ENCODE results near the gene LRRC66. TPM values are rescaled to one million over a fixed set of nuclear protein-coding genes. Genes with fewer than 3 reads are reported as not detected.

The LRRC66 gene
- total and polyA plus RNA-seq, 2 of the 13 experiments (the other 11 are each of a cell fraction or from before 2014, with no cell fraction given) = not detected

DNA sequence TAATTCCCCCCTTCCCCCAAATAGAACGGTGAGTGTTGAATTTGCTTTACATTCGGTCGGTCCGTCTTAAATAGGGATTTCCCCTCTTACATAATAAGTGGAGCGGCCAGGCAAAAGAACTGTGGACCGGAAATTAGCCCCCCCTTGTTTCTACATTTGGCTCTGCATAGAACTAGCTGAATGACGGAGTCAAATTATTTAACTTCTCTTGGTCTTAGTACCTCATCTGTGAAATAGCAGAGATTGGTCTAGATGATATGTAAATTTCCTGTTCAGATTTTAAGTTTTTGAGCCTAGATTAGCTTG, 32.3 kb upstream of the LRRC66 start (continued):
- TF ChIP-seq, protein P1, sequence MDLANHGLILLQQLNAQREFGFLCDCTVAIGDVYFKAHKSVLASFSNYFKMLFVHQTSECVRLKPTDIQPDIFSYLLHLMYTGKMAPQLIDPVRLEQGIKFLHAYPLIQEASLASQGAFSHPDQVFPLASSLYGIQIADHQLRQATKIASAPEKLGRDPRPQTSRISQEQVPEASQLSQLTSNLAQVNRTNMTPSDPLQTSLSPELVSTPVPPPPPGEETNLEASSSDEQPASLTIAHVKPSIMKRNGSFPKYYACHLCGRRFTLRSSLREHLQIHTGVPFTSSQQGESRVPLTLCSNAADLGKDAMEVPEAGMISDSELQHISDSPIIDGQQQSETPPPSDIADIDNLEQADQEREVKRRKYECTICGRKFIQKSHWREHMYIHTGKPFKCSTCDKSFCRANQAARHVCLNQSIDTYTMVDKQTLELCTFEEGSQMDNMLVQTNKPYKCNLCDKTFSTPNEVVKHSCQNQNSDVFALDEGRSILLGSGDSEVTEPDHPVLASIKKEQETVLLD (CRISPR knock-in tag; IDR thresholded peaks at IDR 0.05; ENCODE audit: low read depth) = no peak
- TF ChIP-seq ZNF557 (CRISPR knock-in tag; IDR thresholded peaks at IDR 0.05) (no peak), ZZZ3 (CRISPR knock-in tag; IDR thresholded peaks at IDR 0.05; ENCODE audit: borderline replicate concordance) (no peak), FOXJ3 (CRISPR knock-in tag; IDR thresholded peaks at IDR 0.05; ENCODE audit: borderline replicate concordance) (no peak), PPARG (CRISPR knock-in tag; conservative IDR thresholded peaks at IDR 0.05) (no peak), ZNF652 (CRISPR knock-in tag; IDR thresholded peaks at IDR 0.05; ENCODE audit: borderline replicate concordance, low read depth) (no peak), HOXA5 (CRISPR knock-in tag; IDR thresholded peaks at IDR 0.05) (0 out of 2 replicates have a peak, but pooled peaks have one; percentile 30), SMAD3 (CRISPR knock-in tag; IDR thresholded peaks at IDR 0.05) (no peak), HIVEP1 (CRISPR knock-in tag; IDR thresholded peaks at IDR 0.05) (no peak), ZNF720 (CRISPR knock-in tag; IDR thresholded peaks at IDR 0.05) (no peak), SMARCE1 (IDR thresholded peaks at IDR 0.05; ENCODE audit: borderline replicate concordance) (no peak)
- TF ChIP-seq, protein P2, sequence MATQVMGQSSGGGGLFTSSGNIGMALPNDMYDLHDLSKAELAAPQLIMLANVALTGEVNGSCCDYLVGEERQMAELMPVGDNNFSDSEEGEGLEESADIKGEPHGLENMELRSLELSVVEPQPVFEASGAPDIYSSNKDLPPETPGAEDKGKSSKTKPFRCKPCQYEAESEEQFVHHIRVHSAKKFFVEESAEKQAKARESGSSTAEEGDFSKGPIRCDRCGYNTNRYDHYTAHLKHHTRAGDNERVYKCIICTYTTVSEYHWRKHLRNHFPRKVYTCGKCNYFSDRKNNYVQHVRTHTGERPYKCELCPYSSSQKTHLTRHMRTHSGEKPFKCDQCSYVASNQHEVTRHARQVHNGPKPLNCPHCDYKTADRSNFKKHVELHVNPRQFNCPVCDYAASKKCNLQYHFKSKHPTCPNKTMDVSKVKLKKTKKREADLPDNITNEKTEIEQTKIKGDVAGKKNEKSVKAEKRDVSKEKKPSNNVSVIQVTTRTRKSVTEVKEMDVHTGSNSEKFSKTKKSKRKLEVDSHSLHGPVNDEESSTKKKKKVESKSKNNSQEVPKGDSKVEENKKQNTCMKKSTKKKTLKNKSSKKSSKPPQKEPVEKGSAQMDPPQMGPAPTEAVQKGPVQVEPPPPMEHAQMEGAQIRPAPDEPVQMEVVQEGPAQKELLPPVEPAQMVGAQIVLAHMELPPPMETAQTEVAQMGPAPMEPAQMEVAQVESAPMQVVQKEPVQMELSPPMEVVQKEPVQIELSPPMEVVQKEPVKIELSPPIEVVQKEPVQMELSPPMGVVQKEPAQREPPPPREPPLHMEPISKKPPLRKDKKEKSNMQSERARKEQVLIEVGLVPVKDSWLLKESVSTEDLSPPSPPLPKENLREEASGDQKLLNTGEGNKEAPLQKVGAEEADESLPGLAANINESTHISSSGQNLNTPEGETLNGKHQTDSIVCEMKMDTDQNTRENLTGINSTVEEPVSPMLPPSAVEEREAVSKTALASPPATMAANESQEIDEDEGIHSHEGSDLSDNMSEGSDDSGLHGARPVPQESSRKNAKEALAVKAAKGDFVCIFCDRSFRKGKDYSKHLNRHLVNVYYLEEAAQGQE (IDR thresholded peaks at IDR 0.05; ENCODE audit: borderline replicate concordance in 1 of 2, low read depth in 1 of 2, low read length in 2 of 2) = no peak
- TF ChIP-seq, protein P3, sequence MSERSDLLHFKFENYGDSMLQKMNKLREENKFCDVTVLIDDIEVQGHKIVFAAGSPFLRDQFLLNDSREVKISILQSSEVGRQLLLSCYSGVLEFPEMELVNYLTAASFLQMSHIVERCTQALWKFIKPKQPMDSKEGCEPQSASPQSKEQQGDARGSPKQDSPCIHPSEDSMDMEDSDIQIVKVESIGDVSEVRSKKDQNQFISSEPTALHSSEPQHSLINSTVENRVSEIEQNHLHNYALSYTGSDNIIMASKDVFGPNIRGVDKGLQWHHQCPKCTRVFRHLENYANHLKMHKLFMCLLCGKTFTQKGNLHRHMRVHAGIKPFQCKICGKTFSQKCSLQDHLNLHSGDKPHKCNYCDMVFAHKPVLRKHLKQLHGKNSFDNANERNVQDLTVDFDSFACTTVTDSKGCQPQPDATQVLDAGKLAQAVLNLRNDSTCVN (CRISPR knock-in tag; IDR thresholded peaks at IDR 0.05; ENCODE audit: borderline replicate concordance) = no peak
- TF ChIP-seq, protein P4, sequence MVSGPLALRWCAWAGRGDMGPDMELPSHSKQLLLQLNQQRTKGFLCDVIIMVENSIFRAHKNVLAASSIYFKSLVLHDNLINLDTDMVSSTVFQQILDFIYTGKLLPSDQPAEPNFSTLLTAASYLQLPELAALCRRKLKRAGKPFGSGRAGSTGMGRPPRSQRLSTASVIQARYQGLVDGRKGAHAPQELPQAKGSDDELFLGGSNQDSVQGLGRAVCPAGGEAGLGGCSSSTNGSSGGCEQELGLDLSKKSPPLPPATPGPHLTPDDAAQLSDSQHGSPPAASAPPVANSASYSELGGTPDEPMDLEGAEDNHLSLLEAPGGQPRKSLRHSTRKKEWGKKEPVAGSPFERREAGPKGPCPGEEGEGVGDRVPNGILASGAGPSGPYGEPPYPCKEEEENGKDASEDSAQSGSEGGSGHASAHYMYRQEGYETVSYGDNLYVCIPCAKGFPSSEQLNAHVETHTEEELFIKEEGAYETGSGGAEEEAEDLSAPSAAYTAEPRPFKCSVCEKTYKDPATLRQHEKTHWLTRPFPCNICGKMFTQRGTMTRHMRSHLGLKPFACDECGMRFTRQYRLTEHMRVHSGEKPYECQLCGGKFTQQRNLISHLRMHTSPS (CRISPR knock-in tag; IDR thresholded peaks at IDR 0.05; ENCODE audit: low read depth) = no peak
- TF ChIP-seq, protein P5, sequence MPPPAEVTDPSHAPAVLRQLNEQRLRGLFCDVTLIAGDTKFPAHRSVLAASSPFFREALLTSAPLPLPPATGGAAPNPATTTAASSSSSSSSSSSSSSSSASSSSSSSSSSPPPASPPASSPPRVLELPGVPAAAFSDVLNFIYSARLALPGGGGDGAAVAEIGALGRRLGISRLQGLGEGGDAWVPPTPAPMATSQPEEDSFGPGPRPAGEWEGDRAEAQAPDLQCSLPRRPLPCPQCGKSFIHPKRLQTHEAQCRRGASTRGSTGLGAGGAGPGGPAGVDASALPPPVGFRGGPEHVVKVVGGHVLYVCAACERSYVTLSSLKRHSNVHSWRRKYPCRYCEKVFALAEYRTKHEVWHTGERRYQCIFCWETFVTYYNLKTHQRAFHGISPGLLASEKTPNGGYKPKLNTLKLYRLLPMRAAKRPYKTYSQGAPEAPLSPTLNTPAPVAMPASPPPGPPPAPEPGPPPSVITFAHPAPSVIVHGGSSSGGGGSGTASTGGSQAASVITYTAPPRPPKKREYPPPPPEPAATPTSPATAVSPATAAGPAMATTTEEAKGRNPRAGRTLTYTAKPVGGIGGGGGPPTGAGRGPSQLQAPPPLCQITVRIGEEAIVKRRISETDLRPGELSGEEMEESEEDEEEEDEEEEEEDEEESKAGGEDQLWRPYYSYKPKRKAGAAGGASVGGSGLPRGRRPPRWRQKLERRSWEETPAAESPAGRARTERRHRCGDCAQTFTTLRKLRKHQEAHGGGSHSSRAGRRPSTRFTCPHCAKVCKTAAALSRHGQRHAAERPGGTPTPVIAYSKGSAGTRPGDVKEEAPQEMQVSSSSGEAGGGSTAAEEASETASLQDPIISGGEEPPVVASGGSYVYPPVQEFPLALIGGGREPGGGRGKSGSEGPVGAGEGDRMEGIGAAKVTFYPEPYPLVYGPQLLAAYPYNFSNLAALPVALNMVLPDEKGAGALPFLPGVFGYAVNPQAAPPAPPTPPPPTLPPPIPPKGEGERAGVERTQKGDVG (CRISPR knock-in tag; IDR thresholded peaks at IDR 0.05; ENCODE audit: borderline replicate concordance) = no peak
- TF ChIP-seq, protein P6, sequence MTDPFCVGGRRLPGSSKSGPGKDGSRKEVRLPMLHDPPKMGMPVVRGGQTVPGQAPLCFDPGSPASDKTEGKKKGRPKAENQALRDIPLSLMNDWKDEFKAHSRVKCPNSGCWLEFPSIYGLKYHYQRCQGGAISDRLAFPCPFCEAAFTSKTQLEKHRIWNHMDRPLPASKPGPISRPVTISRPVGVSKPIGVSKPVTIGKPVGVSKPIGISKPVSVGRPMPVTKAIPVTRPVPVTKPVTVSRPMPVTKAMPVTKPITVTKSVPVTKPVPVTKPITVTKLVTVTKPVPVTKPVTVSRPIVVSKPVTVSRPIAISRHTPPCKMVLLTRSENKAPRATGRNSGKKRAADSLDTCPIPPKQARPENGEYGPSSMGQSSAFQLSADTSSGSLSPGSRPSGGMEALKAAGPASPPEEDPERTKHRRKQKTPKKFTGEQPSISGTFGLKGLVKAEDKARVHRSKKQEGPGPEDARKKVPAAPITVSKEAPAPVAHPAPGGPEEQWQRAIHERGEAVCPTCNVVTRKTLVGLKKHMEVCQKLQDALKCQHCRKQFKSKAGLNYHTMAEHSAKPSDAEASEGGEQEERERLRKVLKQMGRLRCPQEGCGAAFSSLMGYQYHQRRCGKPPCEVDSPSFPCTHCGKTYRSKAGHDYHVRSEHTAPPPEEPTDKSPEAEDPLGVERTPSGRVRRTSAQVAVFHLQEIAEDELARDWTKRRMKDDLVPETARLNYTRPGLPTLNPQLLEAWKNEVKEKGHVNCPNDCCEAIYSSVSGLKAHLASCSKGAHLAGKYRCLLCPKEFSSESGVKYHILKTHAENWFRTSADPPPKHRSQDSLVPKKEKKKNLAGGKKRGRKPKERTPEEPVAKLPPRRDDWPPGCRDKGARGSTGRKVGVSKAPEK (CRISPR knock-in tag; IDR thresholded peaks at IDR 0.05; ENCODE audit: borderline replicate concordance) = no peak

Data from HepG2 (cell line).